ENCODE results near the gene ZNF132.
"Not testable (repeated sequence)": the region's sequence is repeated elsewhere in the genome, so short reads cannot be mapped to it uniquely, and the experiment has no call there.

ZNF132 gene

GRCh38 chr19:58439576-58440554 lies at the start of gene ZNF132:
TSS of gene ZNF132 (minus strand) at chr19:58440153. CDS start at chr19:58439821, 332 bp downstream.
- DNase-seq (ENCODE audit: low read depth in 2 of 2) = peak; percentile 100
- H3K4me3 ChIP-seq (replicated peaks in 1 of 2; ENCODE audit: low read depth in 2 of 2, low read length in 2 of 2) = peak within 1 kb of the TSS; percentile 72 to 93
- TF ChIP-seq CTCF (IDR thresholded peaks at IDR 0.05; ENCODE audit: low read depth, low read length) = no peak

- not testable (repeated sequence) for H3K4me3 ChIP-seq (replicated peaks in 1 of 2; ENCODE audit: low read depth in 2 of 2, low read length in 2 of 2); DNase-seq (ENCODE audit: low read depth in 2 of 2)
Measured at GRCh38 chr19:58484349-58484748, 44.4 kb upstream of the ZNF132 start.

GRCh38 chr19:58483776-58484175 lies 43.8 kb upstream of the ZNF132 start:
- TF ChIP-seq CTCF (IDR thresholded peaks at IDR 0.05; ENCODE audit: low read depth, low read length) = no peak
- no peak for DNase-seq (ENCODE audit: low read depth in 2 of 2)
- H3K4me3 ChIP-seq (replicated peaks in 1 of 2; ENCODE audit: low read depth in 2 of 2, low read length in 2 of 2) = no peak overlapping the region

- no peak for DNase-seq (ENCODE audit: low read depth in 2 of 2)
- TF ChIP-seq CTCF (IDR thresholded peaks at IDR 0.05; ENCODE audit: low read depth, low read length) = no peak
- no peak overlapping the region for H3K4me3 ChIP-seq (replicated peaks in 1 of 2; ENCODE audit: low read depth in 2 of 2, low read length in 2 of 2)
Measured at GRCh38 chr19:58482372-58482771, 42.4 kb upstream of the ZNF132 start.

GRCh38 chr19:58480831-58481230 lies 40.9 kb upstream of the ZNF132 start:
- H3K4me3 ChIP-seq (replicated peaks in 1 of 2; ENCODE audit: low read depth in 2 of 2, low read length in 2 of 2) = no peak overlapping the region
- no peak for TF ChIP-seq CTCF (IDR thresholded peaks at IDR 0.05; ENCODE audit: low read depth, low read length)
- DNase-seq (ENCODE audit: low read depth in 2 of 2) = no peak

GRCh38 chr19:58480481-58480830 lies 40.5 kb upstream of the ZNF132 start:
- no peak for DNase-seq (ENCODE audit: low read depth in 2 of 2)
- H3K4me3 ChIP-seq (replicated peaks in 1 of 2; ENCODE audit: low read depth in 2 of 2, low read length in 2 of 2) = no peak overlapping the region
- no peak for TF ChIP-seq CTCF (IDR thresholded peaks at IDR 0.05; ENCODE audit: low read depth, low read length)

- TF ChIP-seq CTCF (IDR thresholded peaks at IDR 0.05; ENCODE audit: low read depth, low read length) = no peak
- H3K4me3 ChIP-seq (replicated peaks in 1 of 2; ENCODE audit: low read depth in 2 of 2, low read length in 2 of 2) = no peak overlapping the region
- DNase-seq (ENCODE audit: low read depth in 2 of 2) = no peak
Measured at GRCh38 chr19:58479736-58480480, 40.0 kb upstream of the ZNF132 start.

Measured in cardiac fibroblast (primary cell).